NCI-H2227 (cell line): Measurements from ENCODE around the gene TACR2.
A peak's percentile ranks its signal among the peaks of the same experiment; 100 is the strongest.
"Not testable (repeated sequence)": the region's sequence is repeated elsewhere in the genome, so short reads cannot be mapped to it uniquely, and the experiment has no call there.

Experiments
- DNase-seq: peaks from one replicate; lab custom pipeline; 2025; ENCODE audit not compliant: unreplicated experiment; lab: John Stamatoyannopoulos, UW

TACR2 gene

GRCh38 chr10:69451209-69451783 is 34.6 kb upstream of the TACR2 start, which contains the start of gene TSPAN15:
Gene TSPAN15 (plus strand): TSS chr10:69451465. CDS start chr10:69451595, 130 bp downstream.
- DNase-seq: peak; percentile 89

- DNase-seq: not testable (repeated sequence)
Measured at GRCh38 chr10:69450395-69450794, 33.7 kb upstream of the TACR2 start.

GRCh38 chr10:69449841-69450240 is 33.1 kb upstream of the TACR2 start:
- peak; percentile 24 for DNase-seq

- no peak for DNase-seq
Measured at GRCh38 chr10:69446650-69447151, 30.0 kb upstream of the TACR2 start.

- DNase-seq: no peak
Measured at GRCh38 chr10:69446229-69446628, 29.5 kb upstream of the TACR2 start.

GRCh38 chr10:69445041-69445440 is 28.3 kb upstream of the TACR2 start:
- no peak for DNase-seq

- no peak for DNase-seq
Measured at GRCh38 chr10:69443354-69443753, 26.6 kb upstream of the TACR2 start.

- DNase-seq: peak; percentile 16
Measured at GRCh38 chr10:69439813-69440506, 23.2 kb upstream of the TACR2 start.

GRCh38 chr10:69439350-69439739 is 22.6 kb upstream of the TACR2 start:
- DNase-seq: no peak

- DNase-seq: no peak
Measured at GRCh38 chr10:69438536-69439349, 22.0 kb upstream of the TACR2 start.

GRCh38 chr10:69437321-69438259 is 20.9 kb upstream of the TACR2 start:
- no peak for DNase-seq

- DNase-seq: no peak
Measured at GRCh38 chr10:69435966-69436520, 19.3 kb upstream of the TACR2 start.

- DNase-seq: no peak
Measured at GRCh38 chr10:69434926-69435325, 18.2 kb upstream of the TACR2 start.

- no peak for DNase-seq
Measured at GRCh38 chr10:69434169-69434568, 17.5 kb upstream of the TACR2 start.

- DNase-seq: peak; percentile 26
Measured at GRCh38 chr10:69428165-69428564, 11.4 kb upstream of the TACR2 start.

- no peak for DNase-seq
Measured at GRCh38 chr10:69426376-69426727, 9.6 kb upstream of the TACR2 start.

GRCh38 chr10:69425511-69426298 is 9.0 kb upstream of the TACR2 start:
- no peak for DNase-seq

GRCh38 chr10:69425041-69425440 is 8.3 kb upstream of the TACR2 start:
- DNase-seq: no peak

GRCh38 chr10:69422676-69423075 is 6.0 kb upstream of the TACR2 start:
- DNase-seq: no peak
